GM12873 (cell line): ENCODE data around the gene TRIM10.

ENCODE experiments used
- CTCF ChIP-seq: IDR thresholded peaks from 2 replicates; pipeline ENCODE4 v1.5.1; 2012; ENCODE audit warnings: low read depth, mild to moderate bottlenecking, moderate library complexity, low read length, control low read depth; ENCODE audit not compliant: insufficient read depth; ENCODE audit errors: missing control alignments

TRIM10 gene

GRCh38 chr6:30171677-30172471 lies 10.9 kb upstream of the TRIM10 start:
- TF ChIP-seq CTCF = no peak

GRCh38 chr6:30169658-30170614 lies 8.9 kb upstream of the TRIM10 start:
- TF ChIP-seq CTCF = peak; percentile 83

- no peak for TF ChIP-seq CTCF
Observed at GRCh38 chr6:30168741-30169140, 7.7 kb upstream of the TRIM10 start.

- TF ChIP-seq CTCF = no peak
Observed at GRCh38 chr6:30167101-30167500, 6.1 kb upstream of the TRIM10 start.

- no peak for TF ChIP-seq CTCF
Observed at GRCh38 chr6:30164714-30165113, 3.7 kb upstream of the TRIM10 start.

GRCh38 chr6:30163918-30164654 lies 3.1 kb upstream of the TRIM10 start:
- TF ChIP-seq CTCF = no peak
